ENCODE measurements around the gene CXCR3. TPM values are rescaled to one million over a fixed set of nuclear protein-coding genes. Genes with fewer than 3 reads are reported as not detected.

The CXCR3 gene
- total and polyA plus RNA-seq, 2 donors from 2014 or later = 0.24 to 1.7 TPM

- Histone ChIP-seq H3K27me3 (ENCODE audit: control insufficient read depth, insufficient read depth, low read length) (no peaks in the 10 kb centered on the region), H3K9me3 (ENCODE audit: control insufficient read depth in 2 of 3, insufficient read depth in 1 of 3, low read length in 3 of 3) (no peaks in the 10 kb centered on the region), H3K9ac (ENCODE audit: low read length in 3 of 3) (no peak overlapping the region), H3K4me3 (ENCODE audit: low read length in 3 of 3) (no peak overlapping the region), H3K36me3 (ENCODE audit: control insufficient read depth in 2 of 3, insufficient read depth in 3 of 3, low read length in 3 of 3) (no peaks in the 10 kb centered on the region), H3K4me1 (ENCODE audit: control insufficient read depth in 2 of 3, insufficient read depth in 2 of 3, low read depth in 1 of 3, low read length in 3 of 3) (peaks cover 0 to 15% (median 4%) of the 10 kb centered on the region in 3 donors), H3K27ac (ENCODE audit: low read depth in 2 of 2, low read length in 2 of 2) (no peak overlapping the region)
- TF ChIP-seq, protein P1, sequence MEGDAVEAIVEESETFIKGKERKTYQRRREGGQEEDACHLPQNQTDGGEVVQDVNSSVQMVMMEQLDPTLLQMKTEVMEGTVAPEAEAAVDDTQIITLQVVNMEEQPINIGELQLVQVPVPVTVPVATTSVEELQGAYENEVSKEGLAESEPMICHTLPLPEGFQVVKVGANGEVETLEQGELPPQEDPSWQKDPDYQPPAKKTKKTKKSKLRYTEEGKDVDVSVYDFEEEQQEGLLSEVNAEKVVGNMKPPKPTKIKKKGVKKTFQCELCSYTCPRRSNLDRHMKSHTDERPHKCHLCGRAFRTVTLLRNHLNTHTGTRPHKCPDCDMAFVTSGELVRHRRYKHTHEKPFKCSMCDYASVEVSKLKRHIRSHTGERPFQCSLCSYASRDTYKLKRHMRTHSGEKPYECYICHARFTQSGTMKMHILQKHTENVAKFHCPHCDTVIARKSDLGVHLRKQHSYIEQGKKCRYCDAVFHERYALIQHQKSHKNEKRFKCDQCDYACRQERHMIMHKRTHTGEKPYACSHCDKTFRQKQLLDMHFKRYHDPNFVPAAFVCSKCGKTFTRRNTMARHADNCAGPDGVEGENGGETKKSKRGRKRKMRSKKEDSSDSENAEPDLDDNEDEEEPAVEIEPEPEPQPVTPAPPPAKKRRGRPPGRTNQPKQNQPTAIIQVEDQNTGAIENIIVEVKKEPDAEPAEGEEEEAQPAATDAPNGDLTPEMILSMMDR (IDR thresholded peaks at IDR 0.05; ENCODE audit: borderline replicate concordance, extremely low read depth, insufficient read depth) = no peak
- no peak for FAIRE-seq
- no peak for DNase-seq
- intact Hi-C loops (cut with DNase I) = no loop called here
Observed at GRCh38 chrX:71627588-71628404, 9.5 kb upstream of the CXCR3 start.

GRCh38 chrX:71626576-71626975, 8.3 kb upstream of the CXCR3 start:
- TF ChIP-seq, protein P1 (IDR thresholded peaks at IDR 0.05; ENCODE audit: borderline replicate concordance, extremely low read depth, insufficient read depth) = no peak
- Histone ChIP-seq H3K4me1 (ENCODE audit: control insufficient read depth in 2 of 3, insufficient read depth in 2 of 3, low read depth in 1 of 3, low read length in 3 of 3) (peaks cover 0 to 15% (median 8%) of the 10 kb centered on the region in 3 donors), H3K36me3 (ENCODE audit: control insufficient read depth in 2 of 3, insufficient read depth in 3 of 3, low read length in 3 of 3) (no peaks in the 10 kb centered on the region), H3K9ac (ENCODE audit: low read length in 3 of 3) (no peak overlapping the region), H3K9me3 (ENCODE audit: control insufficient read depth in 2 of 3, insufficient read depth in 1 of 3, low read length in 3 of 3) (no peaks in the 10 kb centered on the region), H3K27ac (ENCODE audit: low read depth in 2 of 2, low read length in 2 of 2) (no peak overlapping the region), H3K27me3 (ENCODE audit: control insufficient read depth, insufficient read depth, low read length) (no peaks in the 10 kb centered on the region), H3K4me3 (ENCODE audit: low read length in 3 of 3) (no peak overlapping the region)
- FAIRE-seq (no peak), DNase-seq (no peak)
- intact Hi-C loops (cut with DNase I) = no loop called here

DNA sequence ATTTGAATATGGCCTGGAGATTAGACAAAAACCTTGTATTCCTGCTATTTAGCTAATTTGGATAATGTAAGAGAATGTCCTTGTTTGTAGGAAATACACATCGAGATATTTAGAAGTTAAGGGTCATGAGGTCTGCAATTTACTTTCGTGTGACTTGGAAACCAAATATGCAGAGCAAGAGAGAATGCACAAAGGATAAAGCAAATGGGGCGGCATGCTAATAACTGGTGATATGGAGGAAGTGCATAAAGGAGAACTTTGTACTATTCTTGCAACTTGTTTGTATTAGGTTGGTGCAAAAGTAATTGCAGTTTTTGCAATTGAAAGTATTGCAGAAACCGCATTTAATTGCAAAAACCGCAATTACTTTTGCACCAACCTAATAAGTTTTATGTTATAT, 7.2 kb upstream of the CXCR3 start:
- H3K4me1 ChIP-seq (ENCODE audit: control insufficient read depth in 2 of 3, insufficient read depth in 2 of 3, low read depth in 1 of 3, low read length in 3 of 3) = peaks cover 0 to 15% (median 8%) of the 10 kb centered on the region in 3 donors
- no peaks in the 10 kb centered on the region for H3K36me3 ChIP-seq (ENCODE audit: control insufficient read depth in 2 of 3, insufficient read depth in 3 of 3, low read length in 3 of 3)
- H3K27me3 ChIP-seq (ENCODE audit: control insufficient read depth, insufficient read depth, low read length) = no peaks in the 10 kb centered on the region
- TF ChIP-seq, protein P1 (IDR thresholded peaks at IDR 0.05; ENCODE audit: borderline replicate concordance, extremely low read depth, insufficient read depth) = no peak
- H3K27ac ChIP-seq (ENCODE audit: low read depth in 2 of 2, low read length in 2 of 2) = no peak overlapping the region
- no peaks in the 10 kb centered on the region for H3K9me3 ChIP-seq (ENCODE audit: control insufficient read depth in 2 of 3, insufficient read depth in 1 of 3, low read length in 3 of 3)
- DNase-seq (no peak), FAIRE-seq (no peak)
- no peak overlapping the region for H3K9ac ChIP-seq (ENCODE audit: low read length in 3 of 3)
- intact Hi-C loops (cut with DNase I) = no loop called here
- no peak overlapping the region for H3K4me3 ChIP-seq (ENCODE audit: low read length in 3 of 3)

Measured in kidney (tissue), 14 donors.